GM18867 (cell line): ENCODE data around the gene KIFC3.
"Not testable (repeated sequence)": the region's sequence is repeated elsewhere in the genome, so short reads cannot be mapped to it uniquely, and the experiment has no call there.

Source experiments
- ATAC-seq: cut with Tn5 transposase; IDR thresholded peaks from one replicate; pipeline ENCODE4 v1.9.1; 2021; ENCODE audit warnings: mild to moderate bottlenecking, moderate library complexity; ENCODE audit not compliant: unreplicated experiment

Gene KIFC3

DNA sequence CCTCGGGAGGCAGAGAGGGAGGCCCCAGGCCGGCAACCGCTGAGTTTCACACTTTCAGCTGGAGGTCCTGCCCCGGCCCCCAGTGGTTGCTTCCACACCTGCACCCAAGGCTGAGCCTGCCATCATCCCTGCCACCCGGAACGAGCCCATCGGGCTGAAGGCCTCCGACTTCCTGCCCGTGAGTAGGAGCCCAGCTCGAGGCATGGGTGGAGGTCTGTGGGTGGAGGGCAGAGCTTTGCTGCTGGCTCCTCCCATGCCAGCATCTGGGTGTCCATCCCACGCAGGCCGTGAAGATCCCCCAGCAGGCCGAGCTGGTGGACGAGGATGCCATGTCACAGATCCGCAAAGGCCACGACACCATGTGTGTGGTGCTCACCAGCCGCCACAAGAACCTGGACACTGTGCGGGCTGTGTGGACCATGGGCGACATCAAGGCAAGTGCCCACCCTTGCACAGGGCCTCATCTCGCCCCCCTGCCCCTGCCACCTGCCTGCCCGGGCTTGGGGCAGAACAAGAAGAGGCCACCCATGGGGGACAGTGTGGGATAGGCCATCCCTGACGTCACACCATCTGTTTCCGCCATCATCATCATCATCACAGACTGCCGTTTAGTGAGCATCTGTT lies 47.1 kb downstream of the KIFC3 start:
- no peak for ATAC-seq

DNA sequence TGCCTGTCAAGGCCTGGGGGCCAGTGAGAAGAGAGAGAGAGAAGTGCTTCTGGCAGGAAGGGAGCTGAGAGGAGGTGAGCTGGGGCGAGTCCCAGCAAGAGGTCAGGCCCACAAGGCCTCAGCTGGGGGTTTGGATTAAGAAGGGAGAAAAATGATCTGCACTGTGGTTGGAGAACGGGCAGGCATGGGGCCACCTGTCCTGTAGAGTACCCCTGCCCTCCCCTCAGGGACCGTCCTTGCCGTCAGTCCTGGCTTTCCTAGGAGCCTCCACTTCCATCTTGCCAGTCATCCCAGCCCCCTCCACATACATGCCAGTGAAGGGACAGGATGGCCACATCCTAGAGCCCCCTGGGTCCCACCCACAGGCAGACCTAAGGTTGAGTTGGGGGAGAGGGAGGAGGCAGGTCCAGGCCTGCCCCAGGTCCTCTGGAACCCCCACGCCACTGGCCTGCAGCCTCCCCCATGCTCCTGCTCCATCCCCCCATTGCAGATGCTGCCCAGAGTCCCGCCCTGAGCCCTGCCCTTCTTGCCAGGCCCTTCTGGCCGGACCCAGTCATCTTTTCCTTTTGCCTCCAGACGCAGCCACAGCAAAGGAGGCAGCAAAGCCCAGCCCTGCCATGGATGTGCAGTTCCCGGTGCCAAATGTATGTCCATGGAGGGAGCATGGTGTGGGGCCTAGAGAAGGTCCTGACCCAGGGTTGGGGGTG lies 47.8 kb downstream of the KIFC3 start:
- no peak for ATAC-seq

DNA sequence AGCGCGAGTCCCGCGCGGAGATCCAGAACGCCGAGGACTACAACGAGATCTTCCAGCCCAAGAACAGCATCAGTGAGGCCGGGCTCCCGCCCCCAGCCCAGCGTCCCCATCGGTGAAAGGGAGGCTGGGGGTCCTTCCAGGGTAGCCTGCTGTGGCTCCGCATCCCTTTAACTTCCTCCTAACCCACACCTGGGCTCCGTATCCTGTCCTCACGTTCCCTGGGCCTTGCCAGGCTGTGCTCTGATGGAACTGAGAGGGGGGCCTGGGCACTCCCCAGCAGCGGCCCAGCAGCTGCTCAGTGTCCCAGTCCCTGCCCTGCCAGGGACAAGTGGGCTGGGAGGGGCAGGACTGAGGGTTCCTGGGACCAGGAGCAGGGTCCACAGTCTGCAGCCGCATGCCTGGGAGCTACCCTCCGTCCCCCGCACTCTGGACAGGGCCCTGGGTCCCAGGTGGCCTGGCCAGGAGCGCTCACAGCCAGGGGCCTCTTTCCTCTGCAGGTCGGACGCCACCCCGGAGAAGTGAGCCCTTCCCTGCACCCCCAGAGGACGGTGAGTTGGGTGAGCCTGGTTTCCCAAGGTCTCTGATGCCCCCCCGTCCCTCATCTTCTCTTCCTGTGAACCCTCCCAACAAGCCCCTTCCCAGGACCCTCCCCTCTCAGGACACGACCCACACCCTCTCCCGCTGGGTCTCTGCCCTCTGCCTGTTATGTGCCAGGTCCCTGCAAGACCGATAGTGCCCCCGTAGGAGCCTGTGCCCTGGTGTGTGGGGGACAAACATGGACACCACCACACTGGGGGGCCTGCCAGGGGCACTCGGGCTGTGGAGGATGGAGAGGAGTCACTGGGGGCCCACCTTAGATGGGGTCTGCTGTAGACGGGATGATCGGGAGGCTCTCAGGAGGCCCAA lies 48.6 kb downstream of the KIFC3 start:
- no peak for ATAC-seq

DNA sequence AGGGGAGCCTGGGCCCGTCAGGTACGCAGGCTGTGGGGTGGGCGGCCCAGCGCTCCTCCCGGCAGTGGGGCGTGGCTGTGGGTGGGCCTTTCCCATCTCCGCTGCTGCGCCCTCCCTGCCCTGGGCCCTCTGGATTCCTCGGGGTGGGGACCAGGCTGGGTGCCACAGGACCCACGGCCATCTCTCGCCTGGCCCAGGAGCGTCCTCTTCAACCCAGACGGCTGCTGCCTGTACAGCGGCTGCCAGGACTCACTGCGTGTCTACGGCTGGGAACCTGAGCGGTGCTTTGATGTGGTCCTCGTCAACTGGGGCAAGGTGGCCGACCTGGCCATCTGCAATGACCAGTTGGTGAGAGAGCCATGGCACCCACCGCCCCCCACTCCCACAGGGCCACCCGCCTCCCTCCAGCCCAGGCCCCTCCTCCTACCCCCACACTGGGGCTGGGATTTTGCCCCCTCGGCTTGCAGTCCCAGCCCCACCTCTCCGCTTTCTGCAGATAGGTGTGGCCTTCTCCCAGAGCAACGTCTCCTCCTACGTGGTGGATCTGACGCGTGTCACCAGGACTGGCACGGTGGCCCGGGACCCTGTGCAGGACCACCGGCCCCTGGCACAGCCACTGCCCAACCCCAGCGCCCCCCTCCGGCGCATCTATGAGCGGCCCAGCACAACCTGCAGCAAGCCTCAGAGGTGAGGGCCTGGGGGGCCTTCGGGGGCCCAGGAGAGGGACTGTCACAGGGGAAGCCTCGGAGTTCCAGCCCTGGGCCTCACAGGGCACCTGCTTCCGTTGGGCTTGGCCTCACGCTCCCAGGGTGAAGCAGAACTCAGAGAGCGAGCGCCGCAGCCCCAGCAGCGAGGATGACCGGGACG lies 49.5 kb downstream of the KIFC3 start:
- ATAC-seq: no peak

DNA sequence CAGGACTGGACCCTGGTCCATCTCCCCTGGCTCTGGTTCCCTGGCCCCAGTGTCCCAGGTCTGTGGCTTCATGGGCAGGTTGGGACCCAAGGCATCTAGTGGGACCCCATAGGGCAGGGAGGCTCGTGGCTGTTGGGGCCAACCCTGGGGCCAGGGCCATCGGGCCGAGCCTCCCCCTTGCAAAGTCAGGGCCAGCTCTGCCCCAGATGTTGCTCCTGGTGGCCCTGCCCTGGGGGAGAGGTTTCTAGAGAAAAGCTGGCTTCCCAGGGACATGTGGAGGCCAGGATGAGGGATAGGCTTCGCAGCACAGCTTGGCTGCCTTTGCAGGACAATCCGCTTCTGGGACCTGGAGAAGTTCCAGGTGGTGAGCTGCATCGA lies 50.1 kb downstream of the KIFC3 start:
- no peak for ATAC-seq

DNA sequence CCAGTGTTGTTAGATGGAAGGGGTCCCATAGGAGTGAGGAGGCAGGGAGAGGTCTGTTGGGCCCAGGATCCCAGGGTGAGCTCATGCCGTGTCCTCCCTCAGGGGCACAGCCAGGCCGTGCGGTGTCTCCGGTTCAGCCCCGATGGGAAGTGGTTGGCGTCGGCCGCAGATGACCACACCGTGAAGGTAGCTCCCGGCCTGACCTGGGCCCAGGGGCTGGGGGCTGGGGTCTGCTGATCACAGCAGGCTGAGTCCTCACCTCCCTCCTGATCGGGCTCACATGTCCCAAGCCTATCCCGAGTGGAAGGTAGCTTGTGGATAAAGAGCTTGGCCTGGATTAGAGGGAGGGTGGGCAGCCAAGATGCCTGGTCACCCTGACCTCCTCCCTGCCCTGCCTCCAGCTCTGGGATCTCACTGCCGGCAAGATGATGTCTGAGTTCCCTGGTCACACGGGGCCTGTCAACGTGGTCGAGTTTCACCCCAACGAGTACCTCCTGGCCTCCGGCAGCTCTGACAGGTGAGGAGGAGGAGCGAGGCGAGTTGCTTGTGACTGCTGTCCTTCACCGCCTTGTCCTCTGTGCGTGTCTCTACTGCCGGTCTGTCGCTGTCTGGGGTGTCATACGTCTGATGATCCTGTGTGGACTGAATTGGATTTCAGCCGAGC lies 50.6 kb downstream of the KIFC3 start:
- ATAC-seq: no peak

DNA sequence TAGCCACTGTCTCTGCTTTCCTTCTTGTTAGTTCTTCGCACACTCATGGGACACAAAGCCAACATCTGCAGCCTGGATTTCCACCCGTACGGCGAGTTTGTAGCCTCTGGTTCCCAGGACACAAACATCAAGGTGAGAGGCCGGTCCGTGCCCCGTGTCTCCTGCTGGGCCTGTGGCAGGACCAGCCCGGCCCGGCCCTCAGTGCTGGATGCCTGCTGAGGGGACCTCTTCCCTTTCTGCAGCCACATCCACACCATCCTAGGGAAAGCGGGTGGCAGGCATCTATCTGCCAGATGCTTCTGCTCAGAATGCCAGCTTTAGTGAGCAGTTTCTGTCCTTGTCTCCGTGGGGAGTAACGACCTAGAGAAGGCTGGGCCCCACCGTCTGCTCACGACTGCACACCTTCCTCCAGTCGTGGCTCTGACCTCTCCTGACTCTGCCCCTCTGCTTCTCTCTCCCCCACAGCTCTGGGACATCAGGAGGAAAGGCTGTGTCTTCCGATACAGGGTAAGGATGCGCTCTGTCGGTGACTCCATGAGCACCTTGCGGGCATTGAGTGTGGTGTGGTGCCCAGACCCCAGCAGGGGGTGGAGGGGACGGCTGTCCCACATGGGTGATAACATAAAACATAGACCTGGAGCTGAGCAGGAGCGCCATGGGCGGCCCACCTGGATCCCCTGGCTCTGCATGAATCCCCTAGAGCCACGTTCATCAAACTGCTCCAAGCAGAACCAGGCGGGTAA lies 51.3 kb downstream of the KIFC3 start:
- ATAC-seq: no peak

DNA sequence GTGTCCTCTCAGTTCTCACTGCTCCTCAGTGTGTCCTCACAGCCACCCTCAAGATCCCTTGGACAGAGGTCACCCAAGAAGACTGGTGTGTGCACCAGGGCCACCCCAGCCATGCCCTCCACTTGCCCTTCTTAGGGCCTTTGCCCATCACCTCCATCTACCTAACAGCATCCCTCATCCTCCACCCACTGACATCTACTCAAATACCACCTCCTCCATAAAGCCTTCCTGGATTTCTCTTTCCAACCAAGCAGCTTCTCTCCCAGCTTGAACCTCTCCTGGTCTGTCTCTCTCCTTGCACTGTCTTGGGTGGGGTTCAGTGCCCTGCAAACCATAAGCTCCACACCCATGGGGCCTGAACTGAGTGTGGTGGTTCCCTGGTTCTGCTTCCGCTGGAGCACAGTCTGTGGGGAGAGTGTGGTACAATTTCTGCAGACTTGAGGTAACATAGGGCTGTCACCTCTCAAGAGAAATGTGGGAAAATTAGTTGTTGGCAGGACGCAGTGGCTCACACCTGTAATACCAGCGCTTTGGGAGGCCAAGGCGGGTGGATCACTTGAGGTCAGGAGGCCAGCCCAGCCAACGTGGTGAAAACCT lies 52.3 kb downstream of the KIFC3 start:
- no peak for ATAC-seq

DNA sequence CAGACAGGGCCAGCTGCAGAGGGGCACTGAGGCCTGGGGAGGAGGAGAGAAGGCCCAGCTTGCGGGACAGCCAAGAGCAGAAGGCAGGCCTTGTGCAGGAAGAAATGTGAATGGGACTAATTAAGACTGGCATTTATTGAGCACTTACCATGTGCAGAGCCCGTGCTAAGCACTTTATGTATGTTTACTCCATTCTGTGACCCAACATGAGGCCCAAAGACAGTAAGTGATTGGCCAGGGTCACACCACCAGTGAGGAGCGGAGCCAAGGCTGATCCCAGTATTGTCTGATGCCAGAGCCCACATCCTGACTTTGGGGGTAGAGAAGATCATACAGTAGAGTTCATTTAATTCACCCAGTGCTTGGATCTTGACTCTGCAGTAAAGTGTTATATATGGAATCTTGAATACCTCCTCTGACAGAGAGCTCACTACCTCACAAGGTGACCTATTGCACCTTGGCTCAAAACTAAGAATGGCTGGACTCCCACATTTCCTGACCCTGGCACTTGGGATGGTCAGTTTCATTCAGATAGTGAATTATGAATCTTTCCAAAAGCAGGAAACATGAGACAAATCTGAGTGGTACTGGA lies 53.1 kb downstream of the KIFC3 start:
- no peak for ATAC-seq

DNA sequence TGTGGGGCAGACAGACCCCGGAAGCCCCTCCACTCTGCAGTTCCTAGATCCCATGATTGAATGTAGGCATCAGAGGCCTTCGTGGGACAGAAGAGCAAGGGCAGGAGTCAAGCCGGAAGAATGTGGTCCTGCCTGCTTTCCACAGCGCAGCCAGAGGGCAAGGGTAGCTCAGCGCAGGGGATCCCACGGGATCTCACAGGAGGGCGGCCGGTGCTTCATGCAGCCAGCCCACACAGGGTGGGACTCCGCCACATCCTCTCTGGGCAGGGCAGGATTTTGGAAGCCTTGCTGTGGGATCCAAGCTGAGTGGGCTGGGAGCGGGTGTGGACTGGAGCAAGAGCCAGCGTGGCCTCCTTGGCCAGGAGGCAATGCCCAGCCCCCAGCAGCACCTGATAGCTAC lies 53.7 kb downstream of the KIFC3 start:
- ATAC-seq: no peak

DNA sequence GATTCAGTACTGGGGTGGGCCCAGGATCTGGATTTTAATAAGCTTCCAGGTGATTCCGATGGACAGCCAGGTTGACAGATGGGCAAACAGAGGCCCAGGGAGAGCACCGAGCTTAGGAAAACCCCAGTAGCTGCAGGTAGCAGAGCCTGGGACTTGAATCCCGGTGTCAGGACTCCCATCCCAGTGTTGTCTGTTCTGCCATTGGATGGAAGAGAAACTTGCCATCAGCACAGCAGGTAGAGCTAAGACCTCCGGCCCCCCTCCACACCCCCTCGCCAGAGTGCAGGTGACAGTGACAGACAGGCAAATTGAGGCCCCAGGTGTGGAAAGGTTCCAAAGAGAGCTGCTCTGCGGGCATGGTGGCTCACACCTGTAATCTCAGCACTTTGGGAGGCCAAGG lies 54.3 kb downstream of the KIFC3 start:
- ATAC-seq: no peak

DNA sequence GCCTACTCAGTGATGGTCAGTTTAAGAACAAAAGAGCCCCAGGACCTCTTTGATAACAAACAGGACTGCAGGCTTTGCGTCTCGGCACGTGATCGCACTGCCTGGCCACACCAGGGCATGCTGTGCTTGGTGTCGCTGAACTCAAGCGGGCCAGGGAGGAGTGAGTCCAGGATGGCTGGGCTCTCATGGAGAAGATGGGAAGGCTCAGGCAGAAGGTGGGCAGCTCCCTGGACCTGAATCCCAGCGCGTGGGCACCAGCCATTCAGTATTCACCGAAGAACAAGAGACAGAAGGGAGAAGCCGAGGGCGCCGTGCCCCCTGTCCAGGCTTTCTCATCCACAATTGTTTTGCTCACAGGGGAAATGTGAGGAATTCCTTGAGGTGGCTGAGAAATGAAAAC lies 54.8 kb downstream of the KIFC3 start:
- ATAC-seq: no peak

DNA sequence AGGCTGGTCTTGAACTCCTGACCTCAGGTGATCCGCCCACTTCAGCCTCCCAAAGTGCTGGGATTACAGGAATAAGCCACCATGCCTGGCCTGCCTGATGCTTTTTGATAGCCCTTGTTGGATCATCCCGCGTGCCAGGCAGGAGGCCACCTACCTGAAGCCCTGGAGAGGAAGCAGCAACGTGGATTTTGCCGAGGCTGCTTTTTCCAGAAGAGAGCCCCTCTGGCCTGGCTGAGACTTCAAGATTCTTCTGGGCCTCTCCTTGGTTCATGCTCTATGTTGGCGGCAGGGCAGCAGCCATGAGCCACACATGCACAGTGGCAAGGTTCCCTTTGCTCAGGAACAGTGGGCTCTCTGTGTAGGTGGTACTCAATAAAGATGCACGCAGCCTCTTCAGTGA lies 55.2 kb downstream of the KIFC3 start:
- no peak for ATAC-seq

DNA sequence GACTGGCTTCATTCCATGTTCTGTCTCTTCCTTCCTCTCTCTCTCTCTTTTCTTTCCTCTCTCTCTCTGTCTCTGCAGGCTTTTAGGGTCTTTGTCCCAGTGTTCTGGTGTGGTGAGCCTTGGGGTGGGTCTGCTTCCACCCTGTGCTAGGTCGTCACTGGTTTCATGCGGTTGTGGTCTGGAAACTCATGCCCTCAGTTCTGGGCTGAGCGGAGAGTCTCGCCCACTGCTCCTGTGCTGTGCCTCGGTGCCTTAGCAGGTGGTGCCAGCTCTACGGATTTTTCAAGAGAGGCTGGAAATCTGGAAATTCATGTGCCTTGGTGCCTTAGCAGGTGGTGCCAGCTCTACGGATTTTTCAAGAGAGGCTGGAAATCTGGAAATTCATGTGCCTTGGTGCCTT lies 56.0 kb downstream of the KIFC3 start:
- ATAC-seq: not testable (repeated sequence)

DNA sequence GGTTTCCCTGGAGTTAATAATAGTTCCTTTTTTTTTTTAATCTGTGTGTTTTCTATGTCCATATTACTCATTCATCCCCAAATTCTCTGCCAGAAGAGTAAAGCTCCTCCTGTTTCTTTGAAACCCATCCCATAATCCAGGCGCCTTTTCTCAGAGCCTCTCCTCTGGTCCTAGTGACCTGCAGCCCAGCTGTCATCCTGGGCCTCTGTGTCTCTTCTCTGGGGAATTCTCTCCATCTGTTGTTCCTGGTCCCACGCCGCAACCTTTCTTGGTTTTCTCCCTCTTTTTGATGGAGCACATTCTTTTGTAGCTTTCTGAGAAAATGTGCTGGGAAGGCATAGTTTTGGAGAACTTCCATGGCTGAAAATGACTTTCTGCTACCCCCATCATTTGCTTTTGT lies 56.5 kb downstream of the KIFC3 start:
- ATAC-seq: no peak

DNA sequence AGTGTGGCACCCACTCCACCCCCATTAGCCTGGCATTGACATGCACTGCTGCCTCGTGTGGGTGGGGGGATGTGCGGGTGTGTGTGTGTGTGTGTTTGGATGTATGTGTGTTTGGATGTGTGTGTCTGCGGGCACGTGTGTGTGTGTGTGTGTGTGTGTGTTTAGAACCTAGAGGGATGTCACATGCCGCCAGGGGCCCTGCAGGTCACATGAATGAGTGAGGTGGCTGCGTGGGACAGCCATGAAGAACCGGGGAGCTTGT lies 57.7 kb downstream of the KIFC3 start:
- ATAC-seq: no peak

DNA sequence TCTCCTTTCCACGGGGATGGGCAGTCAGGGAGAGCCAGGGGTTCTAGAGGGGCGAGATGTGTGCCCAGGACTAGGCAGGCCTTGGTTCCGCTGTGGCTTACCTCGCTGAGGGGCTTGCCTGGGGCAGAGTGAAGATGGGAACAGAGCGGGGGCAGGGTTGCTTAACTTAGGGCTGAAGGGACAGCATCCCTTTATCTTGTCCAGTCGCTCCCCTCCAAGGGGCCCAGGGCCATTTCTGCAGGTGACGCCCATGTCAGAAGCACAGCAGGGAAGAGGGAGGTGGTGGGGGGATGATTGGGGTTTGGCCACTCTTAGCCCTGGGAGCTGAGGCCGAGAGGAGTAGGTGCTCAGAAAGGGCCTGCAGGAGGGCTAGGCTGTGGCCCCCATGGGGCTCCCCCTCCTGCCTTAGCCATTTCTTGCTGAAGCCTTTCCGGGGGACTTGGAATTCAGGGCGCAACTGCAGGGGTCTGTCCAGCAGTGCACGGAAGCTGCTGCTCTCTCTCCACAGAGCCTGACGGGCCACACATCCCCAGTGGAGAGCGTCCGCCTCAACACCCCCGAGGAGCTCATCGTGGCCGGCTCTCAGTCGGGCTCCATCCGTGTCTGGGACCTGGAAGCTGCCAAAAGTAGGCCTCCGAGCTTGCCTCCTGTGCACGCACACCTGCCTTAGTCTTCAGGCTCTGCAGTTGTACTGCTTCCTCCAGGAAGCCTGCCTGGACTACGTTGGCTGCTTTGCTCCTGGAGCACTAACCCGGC lies 58.2 kb downstream of the KIFC3 start:
- no peak for ATAC-seq

DNA sequence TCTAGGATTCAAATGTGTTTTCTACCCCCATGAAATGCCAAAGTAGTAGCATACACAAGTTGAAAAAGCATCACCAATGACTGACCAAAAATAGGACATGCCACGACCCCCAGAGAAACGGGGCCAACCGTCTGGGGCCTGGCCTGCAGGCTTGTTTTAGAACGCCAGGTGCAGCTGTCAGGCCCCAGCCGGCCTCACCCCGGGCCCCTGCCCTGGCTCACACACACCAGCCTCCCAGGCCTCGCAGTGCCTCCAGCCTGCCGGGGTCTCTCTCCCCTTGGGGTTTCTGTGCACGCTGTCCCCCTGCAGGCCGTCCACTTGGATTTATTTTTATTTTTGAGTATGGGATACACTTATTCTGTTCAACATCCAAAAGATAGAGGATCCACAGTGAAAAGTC lies 58.8 kb downstream of the KIFC3 start:
- ATAC-seq: no peak

DNA sequence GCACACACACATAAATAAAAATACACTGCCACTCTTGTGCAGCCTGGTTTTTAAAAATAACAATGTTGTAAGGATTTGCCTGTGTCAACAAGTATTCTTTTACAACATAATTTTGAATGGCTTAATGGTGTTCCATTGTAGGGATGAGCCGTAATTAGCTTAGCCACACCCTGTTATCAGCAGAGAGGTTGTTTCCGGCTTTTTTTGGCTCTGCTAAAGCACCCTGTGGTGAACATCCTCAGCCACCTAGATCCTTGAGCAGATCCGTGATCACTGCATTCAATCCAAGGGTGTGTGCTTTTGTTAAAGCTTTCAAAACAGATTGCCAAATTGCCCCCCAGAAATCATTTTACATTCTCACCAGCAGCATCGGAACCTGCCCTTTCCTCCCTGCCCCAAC lies 59.7 kb downstream of the KIFC3 start:
- no peak for ATAC-seq
